ENCODE results near the gene APOA5. TPM values are rescaled to one million over a fixed set of nuclear protein-coding genes. Genes with fewer than 3 reads are reported as not detected.
"Not testable (repeated sequence)": the region's sequence is repeated elsewhere in the genome, so short reads cannot be mapped to it uniquely, and the experiment has no call there.

APOA5 gene
- total RNA-seq, 2 donors from 2014 or later: not detected

DNA sequence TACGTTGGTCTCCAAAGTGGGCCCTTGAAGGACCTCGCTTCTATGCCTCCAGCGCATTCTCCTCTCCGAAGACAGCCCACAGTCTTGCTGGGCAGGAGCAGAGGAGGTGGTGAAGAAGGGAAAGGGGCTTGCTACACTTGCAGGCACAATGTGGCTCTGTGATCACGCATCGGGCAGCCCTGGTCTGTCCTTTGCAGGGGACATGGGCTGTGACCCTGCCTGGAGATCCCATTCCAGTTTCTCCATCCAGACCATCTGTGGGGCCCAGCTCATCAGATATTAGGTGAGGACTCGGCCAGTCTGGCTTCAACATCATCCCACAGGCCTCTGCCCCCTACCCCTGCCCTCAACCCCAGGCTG lies 44.9 kb upstream of the APOA5 start:
- TF ChIP-seq CTCF (IDR thresholded peaks at IDR 0.05): no peak
- DNase-seq (ENCODE audit: low spot score): no peak
- H3K27ac ChIP-seq: peak overlapping the region; percentile 73 to 76
- no peak overlapping the region for H3K4me3 ChIP-seq
- H3K36me3 ChIP-seq: no peaks in the 10 kb centered on the region
- no peaks in the 10 kb centered on the region for H3K9me3 ChIP-seq
- H3K27me3 ChIP-seq: no peaks in the 10 kb centered on the region
- peaks cover 0 to 38% of the 10 kb centered on the region in 2 donors for H3K4me1 ChIP-seq

- Histone ChIP-seq H3K27me3 (no peaks in the 10 kb centered on the region), H3K4me3 (peak overlapping the region in 1 of 2 donors; percentile 44), H3K9me3 (no peaks in the 10 kb centered on the region), H3K4me1 (peaks cover 0 to 38% of the 10 kb centered on the region in 2 donors), H3K27ac (peak overlapping the region; percentile 73 to 76), H3K36me3 (no peaks in the 10 kb centered on the region)
- TF ChIP-seq CTCF (IDR thresholded peaks at IDR 0.05): peak; percentile 15 to 81
- peak; percentile 86 for DNase-seq (ENCODE audit: low spot score)
Observed at GRCh38 chr11:116835791-116836631, 44.3 kb upstream of the APOA5 start.

DNA sequence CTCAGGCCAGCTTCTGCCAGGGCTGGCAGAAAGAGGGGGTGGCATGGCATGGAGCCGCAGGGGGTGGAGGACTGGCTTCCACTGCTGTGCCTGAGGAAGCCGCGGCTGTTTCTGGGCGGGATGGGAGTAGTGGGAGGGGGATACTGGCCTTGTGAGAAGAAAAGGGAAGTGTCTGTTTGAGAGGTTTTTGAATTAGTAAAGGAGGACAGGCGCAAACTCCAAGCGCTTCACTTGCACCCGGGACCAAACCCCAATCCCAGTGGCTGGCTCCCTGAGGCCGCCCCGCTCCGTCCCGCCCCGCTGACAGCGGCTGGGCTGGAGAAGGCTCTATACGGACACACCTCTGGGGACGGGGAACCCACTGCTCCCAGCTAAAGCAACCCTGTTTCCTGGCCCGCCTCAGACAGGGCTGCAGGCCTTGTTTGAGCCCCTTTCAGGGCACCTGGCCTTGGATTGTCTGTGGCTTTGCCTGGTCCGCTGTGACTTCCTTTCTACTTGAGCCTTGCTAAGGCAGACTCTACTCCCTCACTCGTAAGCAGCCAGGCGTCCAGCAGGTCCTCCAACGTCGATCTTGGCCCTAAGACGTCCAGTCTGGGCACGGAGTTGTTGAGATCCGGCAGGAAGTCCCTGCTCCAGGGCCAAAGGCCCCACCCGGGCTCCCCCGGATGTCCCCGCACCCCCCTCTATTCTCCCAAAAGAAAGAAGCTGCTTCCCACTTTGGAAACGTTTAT lies 43.5 kb upstream of the APOA5 start:
- Histone ChIP-seq H3K36me3 (no peaks in the 10 kb centered on the region), H3K27me3 (no peaks in the 10 kb centered on the region), H3K4me1 (peaks cover 0 to 38% of the 10 kb centered on the region in 2 donors), H3K9me3 (no peaks in the 10 kb centered on the region), H3K4me3 (peak overlapping the region in 1 of 2 donors; percentile 44), H3K27ac (peak overlapping the region; percentile 73 to 76)
- no peak for TF ChIP-seq CTCF (IDR thresholded peaks at IDR 0.05)
- no peak for DNase-seq (ENCODE audit: low spot score)

GRCh38 chr11:116834535-116835041 lies 42.9 kb upstream of the APOA5 start:
- Histone ChIP-seq H3K4me3 (peak overlapping the region in 1 of 2 donors; percentile 44), H3K4me1 (peaks cover 0 to 38% of the 10 kb centered on the region in 2 donors), H3K27ac (peak overlapping the region; percentile 73 to 76)
- not testable (repeated sequence) for DNase-seq (ENCODE audit: low spot score); H3K36me3 ChIP-seq; H3K9me3 ChIP-seq; H3K27me3 ChIP-seq

DNA sequence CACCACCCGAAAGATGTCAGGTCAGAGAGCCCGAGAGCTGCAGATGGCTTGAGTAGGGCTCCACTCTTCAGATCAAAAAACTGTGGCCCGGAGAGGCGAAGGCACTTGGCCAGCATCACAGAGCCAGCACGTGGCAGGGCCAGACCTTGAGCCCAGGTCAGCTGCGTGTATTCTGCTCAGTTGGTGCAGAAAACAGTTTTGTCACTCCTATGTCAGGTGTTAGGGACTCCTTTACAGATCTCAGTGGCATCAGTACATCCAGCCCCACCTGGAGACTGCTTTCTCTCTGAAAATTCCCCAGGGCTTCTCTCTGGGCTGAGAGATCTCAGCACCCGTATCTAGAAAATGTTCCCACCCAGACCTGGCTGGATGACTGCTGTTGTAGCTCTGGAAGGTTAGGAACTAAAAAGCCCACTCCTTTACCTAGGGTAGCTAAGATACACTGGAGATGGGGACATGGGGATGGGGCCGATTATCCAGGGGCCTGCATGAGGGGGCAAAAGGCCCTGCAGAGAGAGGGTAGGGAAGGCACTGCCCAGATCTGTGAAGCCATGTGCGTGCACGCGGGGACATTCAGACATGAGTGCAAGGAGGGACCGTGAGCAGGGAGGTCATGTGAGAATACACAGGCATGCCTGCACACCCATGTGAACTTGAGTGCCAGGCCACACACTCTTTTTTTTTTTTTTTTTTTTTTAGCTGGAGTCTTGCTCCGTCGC lies 42.3 kb upstream of the APOA5 start:
- Histone ChIP-seq H3K9me3 (no peaks in the 10 kb centered on the region), H3K36me3 (no peaks in the 10 kb centered on the region), H3K4me3 (no peak overlapping the region), H3K27ac (no peak overlapping the region), H3K4me1 (peaks cover 0 to 37% of the 10 kb centered on the region in 2 donors), H3K27me3 (no peaks in the 10 kb centered on the region)
- no peak for DNase-seq (ENCODE audit: low spot score)
- TF ChIP-seq CTCF (IDR thresholded peaks at IDR 0.05): no peak

DNA sequence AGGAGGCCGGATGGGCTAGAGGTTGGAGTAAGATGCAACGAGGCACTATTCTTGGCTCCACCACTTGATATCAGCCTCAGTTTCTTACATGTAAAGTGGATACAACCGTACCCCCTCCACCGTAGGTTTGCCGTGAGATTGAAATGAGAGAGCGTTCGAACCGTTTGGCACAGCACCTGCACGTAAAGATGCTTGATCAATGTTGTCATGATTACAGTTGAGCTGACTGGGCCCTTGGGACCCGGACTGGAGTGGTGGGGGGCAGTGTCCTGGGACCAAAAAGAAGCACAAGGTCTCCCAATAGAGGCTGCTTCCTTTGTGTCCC lies 41.8 kb upstream of the APOA5 start:
- H3K27ac ChIP-seq: no peak overlapping the region
- no peaks in the 10 kb centered on the region for H3K36me3 ChIP-seq
- DNase-seq (ENCODE audit: low spot score): no peak
- H3K4me3 ChIP-seq: no peak overlapping the region
- H3K27me3 ChIP-seq: no peaks in the 10 kb centered on the region
- no peak for TF ChIP-seq CTCF (IDR thresholded peaks at IDR 0.05)
- H3K4me1 ChIP-seq: peaks cover 0 to 34% of the 10 kb centered on the region in 2 donors
- no peaks in the 10 kb centered on the region for H3K9me3 ChIP-seq
